Measurements from ENCODE around the gene FRS2.

- TF ChIP-seq POLR2AphosphoS5 (IDR thresholded peaks at IDR 0.05; ENCODE audit: low read depth, low read length), result no peak
- no peak for TF ChIP-seq TAF1 (IDR thresholded peaks at IDR 0.05; ENCODE audit: borderline replicate concordance, insufficient read depth, low read length)
- TF ChIP-seq, protein P1, sequence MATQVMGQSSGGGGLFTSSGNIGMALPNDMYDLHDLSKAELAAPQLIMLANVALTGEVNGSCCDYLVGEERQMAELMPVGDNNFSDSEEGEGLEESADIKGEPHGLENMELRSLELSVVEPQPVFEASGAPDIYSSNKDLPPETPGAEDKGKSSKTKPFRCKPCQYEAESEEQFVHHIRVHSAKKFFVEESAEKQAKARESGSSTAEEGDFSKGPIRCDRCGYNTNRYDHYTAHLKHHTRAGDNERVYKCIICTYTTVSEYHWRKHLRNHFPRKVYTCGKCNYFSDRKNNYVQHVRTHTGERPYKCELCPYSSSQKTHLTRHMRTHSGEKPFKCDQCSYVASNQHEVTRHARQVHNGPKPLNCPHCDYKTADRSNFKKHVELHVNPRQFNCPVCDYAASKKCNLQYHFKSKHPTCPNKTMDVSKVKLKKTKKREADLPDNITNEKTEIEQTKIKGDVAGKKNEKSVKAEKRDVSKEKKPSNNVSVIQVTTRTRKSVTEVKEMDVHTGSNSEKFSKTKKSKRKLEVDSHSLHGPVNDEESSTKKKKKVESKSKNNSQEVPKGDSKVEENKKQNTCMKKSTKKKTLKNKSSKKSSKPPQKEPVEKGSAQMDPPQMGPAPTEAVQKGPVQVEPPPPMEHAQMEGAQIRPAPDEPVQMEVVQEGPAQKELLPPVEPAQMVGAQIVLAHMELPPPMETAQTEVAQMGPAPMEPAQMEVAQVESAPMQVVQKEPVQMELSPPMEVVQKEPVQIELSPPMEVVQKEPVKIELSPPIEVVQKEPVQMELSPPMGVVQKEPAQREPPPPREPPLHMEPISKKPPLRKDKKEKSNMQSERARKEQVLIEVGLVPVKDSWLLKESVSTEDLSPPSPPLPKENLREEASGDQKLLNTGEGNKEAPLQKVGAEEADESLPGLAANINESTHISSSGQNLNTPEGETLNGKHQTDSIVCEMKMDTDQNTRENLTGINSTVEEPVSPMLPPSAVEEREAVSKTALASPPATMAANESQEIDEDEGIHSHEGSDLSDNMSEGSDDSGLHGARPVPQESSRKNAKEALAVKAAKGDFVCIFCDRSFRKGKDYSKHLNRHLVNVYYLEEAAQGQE (IDR thresholded peaks at IDR 0.05; ENCODE audit: insufficient read depth in 1 of 2, low read depth in 2 of 2, low read length in 2 of 2), result no peak
- no peak for TF ChIP-seq SIN3A (IDR thresholded peaks at IDR 0.05; ENCODE audit: borderline replicate concordance, insufficient read depth, low read length)
These were observed 137.9 kb downstream of the FRS2 start for GRCh38 chr12:69608114-69608513.

Measured in PFSK-1 (cell line).